ENCODE results near the gene TRIM26. TPM values are rescaled to one million over a fixed set of nuclear protein-coding genes. Genes with fewer than 3 reads are reported as not detected.
"Not testable (repeated sequence)": the region's sequence is repeated elsewhere in the genome, so short reads cannot be mapped to it uniquely, and the experiment has no call there.

The TRIM26 gene
- polyA plus RNA-seq, 3 donors: 16.4 to 26.4 (median 26.0) TPM

DNA sequence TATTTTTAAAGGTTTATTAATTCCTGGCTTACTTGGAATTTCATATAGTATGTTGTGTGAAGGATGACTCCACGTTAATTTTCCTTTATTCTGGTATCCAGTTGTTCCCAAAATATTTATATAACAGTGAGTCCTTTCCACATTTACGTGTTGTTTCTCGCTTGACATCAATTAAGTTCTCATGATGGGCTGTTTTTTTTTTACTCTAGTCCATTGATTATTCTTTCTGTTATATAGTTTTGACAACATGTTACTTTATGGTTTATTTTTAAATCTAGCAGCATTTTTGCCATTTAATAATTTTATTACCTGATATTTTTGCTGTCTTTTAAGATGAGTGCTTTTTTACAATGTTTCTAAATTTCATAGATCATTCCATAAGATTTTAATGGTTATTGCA, 70.5 kb downstream of the TRIM26 start:
- no peaks in the 10 kb centered on the region for H3K9me3 ChIP-seq (replicated peaks in 1 of 2; ENCODE audit: control insufficient read depth in 1 of 2, insufficient read depth in 1 of 2, low read length in 2 of 2)
- H4K20me1 ChIP-seq (ENCODE audit: insufficient read depth, low read length): no peaks in the 10 kb centered on the region
- no peak overlapping the region for H3K27ac Mint-ChIP-seq
- H3K79me2 ChIP-seq (ENCODE audit: insufficient read depth, low read length): no peaks in the 10 kb centered on the region
- H3K27me3 Mint-ChIP-seq (ENCODE audit: low read depth in 3 of 3): peaks cover 18 to 37% (median 18%) of the 10 kb centered on the region in 3 donors
- H3K4me2 ChIP-seq (replicated peaks; ENCODE audit: extremely low read depth, low read length, poor library complexity, severe bottlenecking): no peak overlapping the region
- H3K4me3 Mint-ChIP-seq: no peak overlapping the region
- no peak overlapping the region for H2AFZ ChIP-seq (ENCODE audit: insufficient read depth, low read depth, low read length, poor library complexity, severe bottlenecking)
- H3K36me3 Mint-ChIP-seq: no peaks in the 10 kb centered on the region
- H3K4me1 ChIP-seq (ENCODE audit: control insufficient read depth in 1 of 2, insufficient read depth in 2 of 2, low read length in 2 of 2): no peaks in the 10 kb centered on the region
- H3K27ac ChIP-seq (ENCODE audit: low read depth in 1 of 2, low read length in 2 of 2): no peak overlapping the region
- peaks cover 4 to 17% of the 10 kb centered on the region in 2 donors for H3K27me3 ChIP-seq (ENCODE audit: control insufficient read depth in 2 of 2, insufficient read depth in 2 of 2, low read length in 2 of 2)
- H3K9me3 Mint-ChIP-seq: peaks cover 0 to 3% (median 0%) of the 10 kb centered on the region in 7 donors
- TF ChIP-seq, protein P1, sequence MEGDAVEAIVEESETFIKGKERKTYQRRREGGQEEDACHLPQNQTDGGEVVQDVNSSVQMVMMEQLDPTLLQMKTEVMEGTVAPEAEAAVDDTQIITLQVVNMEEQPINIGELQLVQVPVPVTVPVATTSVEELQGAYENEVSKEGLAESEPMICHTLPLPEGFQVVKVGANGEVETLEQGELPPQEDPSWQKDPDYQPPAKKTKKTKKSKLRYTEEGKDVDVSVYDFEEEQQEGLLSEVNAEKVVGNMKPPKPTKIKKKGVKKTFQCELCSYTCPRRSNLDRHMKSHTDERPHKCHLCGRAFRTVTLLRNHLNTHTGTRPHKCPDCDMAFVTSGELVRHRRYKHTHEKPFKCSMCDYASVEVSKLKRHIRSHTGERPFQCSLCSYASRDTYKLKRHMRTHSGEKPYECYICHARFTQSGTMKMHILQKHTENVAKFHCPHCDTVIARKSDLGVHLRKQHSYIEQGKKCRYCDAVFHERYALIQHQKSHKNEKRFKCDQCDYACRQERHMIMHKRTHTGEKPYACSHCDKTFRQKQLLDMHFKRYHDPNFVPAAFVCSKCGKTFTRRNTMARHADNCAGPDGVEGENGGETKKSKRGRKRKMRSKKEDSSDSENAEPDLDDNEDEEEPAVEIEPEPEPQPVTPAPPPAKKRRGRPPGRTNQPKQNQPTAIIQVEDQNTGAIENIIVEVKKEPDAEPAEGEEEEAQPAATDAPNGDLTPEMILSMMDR (IDR thresholded peaks at IDR 0.05): no peak
- no CpG with 5 or more reads among the region's 3 CpGs for WGBS (ENCODE audit: insufficient coverage)
- intact Hi-C loops (cut with micrococcal nuclease): no loop called here
- H3K4me3 ChIP-seq (replicated peaks in 1 of 3; ENCODE audit: low read depth in 2 of 3, low read length in 3 of 3): no peak overlapping the region
- H3K36me3 ChIP-seq (replicated peaks in 1 of 2; ENCODE audit: control insufficient read depth in 1 of 2, insufficient read depth in 2 of 2, low read length in 2 of 2): no peaks in the 10 kb centered on the region
- H3K4me1 Mint-ChIP-seq: no peaks in the 10 kb centered on the region
- no peak overlapping the region for H3K9ac ChIP-seq (ENCODE audit: insufficient read depth, low read length, poor library complexity, severe bottlenecking)
- no peak for DNase-seq

DNA sequence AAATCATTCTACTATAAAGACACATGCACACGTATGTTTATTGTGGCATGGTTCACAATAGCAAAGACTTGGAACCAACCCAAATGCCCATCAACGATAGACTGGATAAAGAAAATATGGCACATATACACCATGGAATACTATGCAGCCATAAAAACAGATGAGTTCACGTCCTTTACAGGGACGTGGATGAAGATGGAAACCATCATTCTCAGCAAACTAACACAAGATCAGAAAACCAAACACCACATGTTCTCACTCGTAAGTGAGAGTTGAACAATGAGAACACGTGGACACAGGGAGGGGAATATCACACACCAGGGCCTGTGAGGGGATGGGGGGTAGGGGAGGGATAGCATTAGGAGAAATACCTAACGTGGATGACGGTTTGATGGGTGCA, 73.0 kb downstream of the TRIM26 start:
- intact Hi-C loops (cut with micrococcal nuclease); H3K36me3 Mint-ChIP-seq; H3K4me3 ChIP-seq (replicated peaks in 1 of 3; ENCODE audit: low read depth in 2 of 3, low read length in 3 of 3); H3K27ac Mint-ChIP-seq; H3K9ac ChIP-seq (ENCODE audit: insufficient read depth, low read length, poor library complexity, severe bottlenecking); H3K4me3 Mint-ChIP-seq; H3K36me3 ChIP-seq (replicated peaks in 1 of 2; ENCODE audit: control insufficient read depth in 1 of 2, insufficient read depth in 2 of 2, low read length in 2 of 2); H3K27ac ChIP-seq (ENCODE audit: low read depth in 1 of 2, low read length in 2 of 2); H3K4me2 ChIP-seq (replicated peaks; ENCODE audit: extremely low read depth, low read length, poor library complexity, severe bottlenecking); H2AFZ ChIP-seq (ENCODE audit: insufficient read depth, low read depth, low read length, poor library complexity, severe bottlenecking); H3K4me1 Mint-ChIP-seq; DNase-seq; H3K4me1 ChIP-seq (ENCODE audit: control insufficient read depth in 1 of 2, insufficient read depth in 2 of 2, low read length in 2 of 2); H4K20me1 ChIP-seq (ENCODE audit: insufficient read depth, low read length); H3K79me2 ChIP-seq (ENCODE audit: insufficient read depth, low read length); H3K9me3 ChIP-seq (replicated peaks in 1 of 2; ENCODE audit: control insufficient read depth in 1 of 2, insufficient read depth in 1 of 2, low read length in 2 of 2); H3K9me3 Mint-ChIP-seq: not testable (repeated sequence)
- H3K27me3 ChIP-seq (ENCODE audit: control insufficient read depth in 2 of 2, insufficient read depth in 2 of 2, low read length in 2 of 2): peaks cover 4 to 15% of the 10 kb centered on the region in 2 donors
- no CpG with 5 or more reads among the region's 8 CpGs for WGBS (ENCODE audit: insufficient coverage)
- H3K27me3 Mint-ChIP-seq (ENCODE audit: low read depth in 3 of 3): peaks cover 18 to 35% (median 20%) of the 10 kb centered on the region in 3 donors

All from CD14-positive monocyte (primary cell).